Activated CD4-positive, alpha-beta T cell treated with anti-CD3 and anti-CD28 coated beads for 36 hours (primary cell): Measurements from ENCODE around the gene INPP5E. TPM values are rescaled to one million over a fixed set of nuclear protein-coding genes. Genes with fewer than 3 reads are reported as not detected.

ENCODE experiments used
- ATAC-seq: fragments of 200-7000 bp; cut with Tn5 transposase; one replicate; pipeline ENCODE4 v1.10.0; 2021; ENCODE audit warnings: mild to moderate bottlenecking, moderate library complexity
- CTCF ChIA-PET: fragments of 350-600 bp; sonication (Branson Sonifier 250); formaldehyde crosslinking; loops from one replicate; lab custom pipeline; 2021; ENCODE audit warnings: antibody characterized with exemption; lab: Charles Lee
- POLR2A ChIA-PET: fragments of 350-600 bp; sonication (Branson Sonifier 250); formaldehyde crosslinking; loops from one replicate; lab custom pipeline; 2021; ENCODE audit warnings: antibody characterized with exemption, inconsistent platforms; lab: Charles Lee
- DNase-seq: peaks from one replicate; pipeline ENCODE4 v3.0.0-alpha.2; 2020
- H3K27ac Mint-ChIP-seq: one replicate; pipeline ENCODE4 v1.8.0; 2021; ENCODE audit warnings: mixed read lengths
- H3K27me3 Mint-ChIP-seq: one replicate; pipeline ENCODE4 v1.8.0; 2021; ENCODE audit warnings: mixed read lengths
- H3K36me3 Mint-ChIP-seq: one replicate; pipeline ENCODE4 v1.8.0; 2021; ENCODE audit warnings: low read depth, mixed read lengths
- H3K4me1 Mint-ChIP-seq: one replicate; pipeline ENCODE4 v1.8.0; 2021; ENCODE audit warnings: mixed read lengths
- H3K4me3 Mint-ChIP-seq: one replicate; pipeline ENCODE4 v1.8.0; 2021; ENCODE audit warnings: mild to moderate bottlenecking, moderate library complexity, mixed read lengths
- H3K9me3 Mint-ChIP-seq: one replicate; pipeline ENCODE4 v1.8.0; 2021; ENCODE audit warnings: low read depth, mixed read lengths
- intact Hi-C, 2 experiments: fragments of 100-400 bp; cut with DNase I in 1 of 2; cut with micrococcal nuclease in 1 of 2; formaldehyde crosslinking; loops; one replicate each; pipeline versions ENCODE4 v1.14.2 to v1.15.1; 2022 to 2024; cut with DNase I, micrococcal nuclease
- total RNA-seq, 2 experiments: library from RNA; stranded (reverse); gene quantifications; one replicate each; pipeline ENCODE4 v1.2.3, GENCODE V29; 2021

INPP5E gene
- total RNA-seq, 2 experiments from 2014 or later, result 13.5 to 14.1 TPM

GRCh38 chr9:136379401-136379800, 60.2 kb downstream of the INPP5E start:
- no peak overlapping the region for H3K27ac Mint-ChIP-seq
- CTCF ChIA-PET, result no interaction called here

GRCh38 chr9:136379003-136379287, 60.7 kb downstream of the INPP5E start:
- no peak overlapping the region for H3K4me3 Mint-ChIP-seq
- POLR2A ChIA-PET, result no interaction called here
- peaks cover 14% of the 10 kb centered on the region for H3K36me3 Mint-ChIP-seq
- intact Hi-C loops, result no loop called here
- ATAC-seq, result no peak
- CTCF ChIA-PET, result no interaction called here
- no peaks in the 10 kb centered on the region for H3K9me3 Mint-ChIP-seq
- DNase-seq, result no peak
- H3K4me1 Mint-ChIP-seq, result no peaks in the 10 kb centered on the region
- no peak overlapping the region for H3K27ac Mint-ChIP-seq
- no peaks in the 10 kb centered on the region for H3K27me3 Mint-ChIP-seq

More at GRCh38 chr9:136379401-136379800, 60.2 kb downstream of the INPP5E start:
- DNase-seq (no peak), ATAC-seq (no peak)
- intact Hi-C loops, result no loop called here
- no peak overlapping the region for H3K4me3 Mint-ChIP-seq
- H3K36me3 Mint-ChIP-seq, result peaks cover 19% of the 10 kb centered on the region
- POLR2A ChIA-PET, result no interaction called here
- no peaks in the 10 kb centered on the region for H3K4me1 Mint-ChIP-seq
- no peaks in the 10 kb centered on the region for H3K9me3 Mint-ChIP-seq
- no peaks in the 10 kb centered on the region for H3K27me3 Mint-ChIP-seq

Other genes with a start within 250 kb of the INPP5E start
- not detected for gene LHX3, start 234.7 kb downstream of the INPP5E start, total RNA-seq
- 10 to 100 TPM; 18.1 to 21.2 TPM for gene QSOX2, start 194.0 kb downstream of the INPP5E start, total RNA-seq
- under 1 TPM in 1 of 2 experiments, not detected in 1; 0.05 TPM for gene CCDC187, start 135.8 kb downstream of the INPP5E start, total RNA-seq
- 10 to 100 TPM in 1 of 2 experiments, 1 to 10 TPM in 1; 9.6 to 10.8 TPM for gene GPSM1, start 112.3 kb downstream of the INPP5E start, total RNA-seq
- 10 to 100 TPM; 11.7 to 12.8 TPM for gene DNLZ, start 76.1 kb downstream of the INPP5E start, total RNA-seq
- gene CARD9, start 66.2 kb downstream of the INPP5E start, total RNA-seq, result 1 to 10 TPM in 1 of 2 experiments, under 1 TPM in 1; 0.98 to 1.1 TPM
- 10 to 100 TPM; 12.4 to 16.8 TPM for gene SNAPC4, start 39.7 kb downstream of the INPP5E start, total RNA-seq
- gene ENTR1, start 29.2 kb downstream of the INPP5E start, total RNA-seq, result 10 to 100 TPM; 57.2 to 67.7 TPM
- 100 to 1,000 TPM in 1 of 2 experiments, 10 to 100 TPM in 1; 88.0 to 113 TPM for gene PMPCA, start 29.2 kb downstream of the INPP5E start, total RNA-seq
- gene SEC16A, start 43.2 kb upstream of the INPP5E start, total RNA-seq, result 10 to 100 TPM; 62.7 TPM
- gene NOTCH1, start 106.2 kb upstream of the INPP5E start, total RNA-seq, result 10 to 100 TPM; 70.0 to 79.4 TPM
- 1 to 10 TPM; 1.2 to 1.4 TPM for gene EGFL7, start 223.1 kb upstream of the INPP5E start, total RNA-seq
- gene AGPAT2, start 247.6 kb upstream of the INPP5E start, total RNA-seq, result 10 to 100 TPM in 1 of 2 experiments, 1 to 10 TPM in 1; 9.0 to 10.4 TPM